H1 (cell line): ENCODE measurements around the gene ZNG1A. TPM values are rescaled to one million over a fixed set of nuclear protein-coding genes. Genes with fewer than 3 reads are reported as not detected.
"Not testable (repeated sequence)": the region's sequence is repeated elsewhere in the genome, so short reads cannot be mapped to it uniquely, and the experiment has no call there.

ENCODE experiments used
- CTCF ChIA-PET: fragments of 300-600 bp; sonication (Branson Sonifier 250); formaldehyde crosslinking; loops from one replicate; lab custom pipeline; 2021; ENCODE audit not compliant: partially characterized antibody; lab: Charles Lee
- POLR2A ChIA-PET: fragments of 300-600 bp; sonication (Branson Sonifier 250); formaldehyde crosslinking; loops from one replicate; lab custom pipeline; 2021; ENCODE audit warnings: inconsistent platforms; ENCODE audit not compliant: partially characterized antibody; lab: Charles Lee
- DNase-seq, 2 experiments: peaks; one replicate each; pipeline versions ENCODE4 v3.0.0 to v3.0.0-alpha.2; 2010 to 2022; ENCODE audit warnings: low spot score in 2 of 2, low read depth in 1 of 2, mixed read lengths in 1 of 2
- FAIRE-seq: peaks from 2 replicates; lab custom pipeline; 2011; peaks lifted over from hg19 to GRCh38; lab: Jason Lieb, UNC
- H2AFZ ChIP-seq: 2 replicates; pipeline ENCODE4 v1.8.1; 2012; ENCODE audit warnings: low read length, inconsistent platforms
- H2AK5ac ChIP-seq: 2 replicates; pipeline ENCODE4 v1.6.1; 2013; ENCODE audit warnings: low read depth, low read length
- H2BK120ac ChIP-seq: replicated peaks from 2 replicates; pipeline ENCODE3; 2013; ENCODE audit warnings: low read depth, low read length, inconsistent platforms
- H2BK12ac ChIP-seq: 2 replicates; pipeline ENCODE4 v1.6.1; 2013; ENCODE audit warnings: low read depth, low read length
- H2BK15ac ChIP-seq: 2 replicates; pipeline ENCODE4 v1.6.1; 2013; ENCODE audit warnings: low read length
- H2BK20ac ChIP-seq: 2 replicates; pipeline ENCODE4 v1.6.1; 2013; ENCODE audit warnings: low read length
- H2BK5ac ChIP-seq: 2 replicates; pipeline ENCODE4 v1.6.1; 2013; ENCODE audit warnings: low read depth, low read length
- H3K14ac ChIP-seq: 2 replicates; pipeline ENCODE4 v1.6.1; 2013; ENCODE audit warnings: inconsistent platforms; ENCODE audit not compliant: insufficient read length
- H3K18ac ChIP-seq: 2 replicates; pipeline ENCODE4 v1.6.1; 2013; ENCODE audit warnings: low read length; ENCODE audit errors: extremely low read depth
- H3K23ac ChIP-seq: 2 replicates; pipeline ENCODE4 v1.6.1; 2013; ENCODE audit warnings: inconsistent platforms; ENCODE audit not compliant: insufficient read length
- H3K23me2 ChIP-seq: 2 replicates; pipeline ENCODE4 v1.6.1; 2013; ENCODE audit warnings: low read depth, low read length
- H3K27ac ChIP-seq: 2 replicates; pipeline ENCODE4 v1.6.1; 2011; ENCODE audit warnings: low read depth, low read length, inconsistent platforms
- H3K27me3 ChIP-seq, 4 experiments: replicated peaks in 1 of 4; 1 replicate in 1 of 4; 2 replicates in 3 of 4; pipeline versions ENCODE4 v1.6.1 to v1.8.1; 2011 to 2013; ENCODE audit warnings: low read length in 3 of 4, mild to moderate bottlenecking in 3 of 4, inconsistent platforms in 2 of 4, mixed read lengths in 2 of 4, moderate library complexity in 1 of 4; ENCODE audit not compliant: control insufficient read depth in 3 of 4, insufficient read depth in 3 of 4; ENCODE audit errors: extremely low read depth in 1 of 4
- H3K36me3 ChIP-seq, 4 experiments: 2 replicates each; pipeline versions ENCODE4 v1.6.1 to v1.8.1; 2011 to 2013; ENCODE audit warnings: mild to moderate bottlenecking in 4 of 4, low read length in 3 of 4, moderate library complexity in 2 of 4, control low read depth in 1 of 4, inconsistent platforms in 1 of 4; ENCODE audit not compliant: insufficient read depth in 4 of 4, control insufficient read depth in 2 of 4
- H3K4ac ChIP-seq: replicated peaks from 2 replicates; pipeline ENCODE3; 2013; ENCODE audit warnings: low read length, low read depth, mixed read lengths, inconsistent platforms; ENCODE audit not compliant: insufficient read length
- H3K4me1 ChIP-seq, 4 experiments: replicated peaks in 1 of 4; 1 replicate in 1 of 4; 2 replicates in 3 of 4; pipeline versions ENCODE4 v1.6.1 to v1.8.1; 2011 to 2013; ENCODE audit warnings: low read length in 3 of 4, inconsistent platforms in 2 of 4, mixed read lengths in 1 of 4; ENCODE audit not compliant: insufficient read depth in 4 of 4, control insufficient read depth in 3 of 4
- H3K4me2 ChIP-seq, 2 experiments: 2 replicates each; pipeline versions ENCODE4 v1.6.1 to v1.8.1; 2011 to 2013; ENCODE audit warnings: low read depth in 2 of 2, low read length in 2 of 2, control low read depth in 1 of 2, inconsistent platforms in 1 of 2, mild to moderate bottlenecking in 1 of 2; ENCODE audit not compliant: insufficient read depth in 1 of 2
- H3K4me3 ChIP-seq, 4 experiments: fragments of 200-600, 300-600 bp in 1 of 4; sonication (generic), shearing (Covaris generic), sonication (Bioruptor Twin) in 1 of 4; 2 replicates each; pipeline versions ENCODE4 v1.5.1 to v1.8.1; 2011 to 2016; ENCODE audit warnings: low read length in 4 of 4, low read depth in 3 of 4, control low read depth in 2 of 4, inconsistent platforms in 2 of 4, mild to moderate bottlenecking in 2 of 4, mixed read lengths in 1 of 4, moderate library complexity in 1 of 4; ENCODE audit not compliant: insufficient read depth in 2 of 4; ENCODE audit errors: extremely low read depth in 1 of 4
- H3K56ac ChIP-seq: replicated peaks from 2 replicates; pipeline ENCODE3; 2013; ENCODE audit warnings: low read depth, mild to moderate bottlenecking, mixed read lengths, low read length, inconsistent platforms; ENCODE audit not compliant: insufficient read length
- H3K79me1 ChIP-seq: 2 replicates; pipeline ENCODE4 v1.6.1; 2013; ENCODE audit warnings: low read depth, low read length, control low read depth
- H3K79me2 ChIP-seq, 2 experiments: 2 replicates each; pipeline versions ENCODE4 v1.6.1 to v1.8.1; 2012 to 2013; ENCODE audit warnings: low read length in 2 of 2, mild to moderate bottlenecking in 2 of 2, inconsistent platforms in 1 of 2; ENCODE audit not compliant: insufficient read depth in 2 of 2, control insufficient read depth in 1 of 2
- H3K9ac ChIP-seq, 4 experiments: replicated peaks in 1 of 4; 1 replicate in 1 of 4; 2 replicates in 3 of 4; pipeline versions ENCODE4 v1.6.1 to v1.8.1; 2011 to 2013; ENCODE audit warnings: low read depth in 3 of 4, low read length in 3 of 4, control low read depth in 2 of 4, mild to moderate bottlenecking in 2 of 4, moderate library complexity in 2 of 4, inconsistent platforms in 1 of 4; ENCODE audit errors: extremely low read depth in 1 of 4
- H3K9me3 ChIP-seq, 2 experiments: 2 replicates each; pipeline versions ENCODE4 v1.6.1 to v1.8.1; 2012 to 2013; ENCODE audit warnings: mild to moderate bottlenecking in 2 of 2, moderate library complexity in 2 of 2, control low read depth in 1 of 2, inconsistent platforms in 1 of 2, low read depth in 1 of 2, low read length in 1 of 2, mixed read lengths in 1 of 2; ENCODE audit not compliant: insufficient read depth in 2 of 2
- H4K20me1 ChIP-seq, 2 experiments: replicated peaks in 1 of 2; 2 replicates each; pipeline versions ENCODE3 to v1.8.1; 2011 to 2013; ENCODE audit warnings: inconsistent platforms in 2 of 2, low read length in 2 of 2, mild to moderate bottlenecking in 1 of 2; ENCODE audit not compliant: insufficient read depth in 2 of 2, control insufficient read depth in 1 of 2
- H4K5ac ChIP-seq: 2 replicates; pipeline ENCODE4 v1.6.1; 2013; ENCODE audit warnings: low read length, low read depth, mixed read lengths, inconsistent platforms; ENCODE audit not compliant: insufficient read length
- H4K8ac ChIP-seq: 2 replicates; pipeline ENCODE4 v1.8.0; 2013; ENCODE audit warnings: mild to moderate bottlenecking, moderate library complexity, low read length, inconsistent platforms; ENCODE audit not compliant: insufficient read depth; ENCODE audit errors: extremely low read depth
- H4K91ac ChIP-seq: replicated peaks from 2 replicates; pipeline ENCODE3; 2013; ENCODE audit warnings: low read length, mixed read lengths, inconsistent platforms; ENCODE audit not compliant: insufficient read length
- EZH2 ChIP-seq: fragments of 200-600 bp; sonication (generic); IDR thresholded peaks from 2 replicates; pipeline ENCODE4 v1.7.1; 2012; ENCODE audit warnings: low read depth, mild to moderate bottlenecking, moderate library complexity, low read length, inconsistent platforms; ENCODE audit not compliant: severe bottlenecking
- KDM4A ChIP-seq: IDR thresholded peaks from one replicate; pipeline ENCODE4 v1.7.1; 2012; ENCODE audit warnings: low read depth, mild to moderate bottlenecking, moderate library complexity, low read length, inconsistent platforms; ENCODE audit not compliant: severe bottlenecking
- RNF2 ChIP-seq: fragments of 200-900, 300-1000 bp; sonication (generic); IDR thresholded peaks from 2 replicates; pipeline ENCODE4 v1.7.1; 2016; ENCODE audit warnings: borderline replicate concordance, low read depth, mild to moderate bottlenecking, antibody characterized with exemption, low read length; ENCODE audit not compliant: poor library complexity, severe bottlenecking; ENCODE audit errors: missing control alignments
- SUZ12 ChIP-seq: fragments of 200-600 bp; sonication (generic); IDR thresholded peaks from 2 replicates; pipeline ENCODE4 v1.6.1; 2012; ENCODE audit warnings: mild to moderate bottlenecking, inconsistent platforms, low read length, moderate library complexity, mixed read lengths
- WGBS, 2 experiments: shearing (Covaris generic) in 1 of 2; methylation state at CpG; one replicate each; pipeline versions ENCODE4 v1.1.6 to v1.1.7; 2013 to 2015; ENCODE audit warnings: low lambda C conversion rate in 2 of 2, mixed read lengths in 2 of 2, inconsistent platforms in 1 of 2, low coverage in 1 of 2, missing lambda C conversion rate in 1 of 2; ENCODE audit not compliant: insufficient replicate concordance in 2 of 2, insufficient coverage in 1 of 2, insufficient read length in 1 of 2; ENCODE audit errors: extremely low coverage in 1 of 2, missing lambda C conversion rate in 1 of 2; 5-methylcytosine and 5-hydroxymethylcytosine counted together
- polyA plus RNA-seq, 7 experiments: library from polyadenylated mRNA; depleted of rRNA in 3 of 7; stranded (reverse) in 5 of 7; unstranded in 2 of 7; fragments of >200 nt in 5 of 7; fragments of 200-250 nt in 2 of 7; gene quantifications; 1 replicate in 5 of 7; 2 replicates in 1 of 7; 4 replicates in 1 of 7; pipeline versions ENCODE4 v1.2.1 to v1.2.3, GENCODE V29; 2011 to 2013; ENCODE audit warnings: missing spikeins in 2 of 7, mixed read lengths in 2 of 7
- total RNA-seq: library from RNA; stranded (reverse); fragmentation: NEBNext Ultra II Directional; extraction: Animal tissue kit (Norgen Biotek cat#: 25700); gene quantifications from 2 replicates; pipeline ENCODE4 v1.2.1, GENCODE V29; 2021

ZNG1A gene
- total and polyA plus RNA-seq, 2 of the 8 experiments (the other 6 are each of a cell fraction or from before 2014, with no cell fraction given): 18.2 to 46.5 TPM

DNA sequence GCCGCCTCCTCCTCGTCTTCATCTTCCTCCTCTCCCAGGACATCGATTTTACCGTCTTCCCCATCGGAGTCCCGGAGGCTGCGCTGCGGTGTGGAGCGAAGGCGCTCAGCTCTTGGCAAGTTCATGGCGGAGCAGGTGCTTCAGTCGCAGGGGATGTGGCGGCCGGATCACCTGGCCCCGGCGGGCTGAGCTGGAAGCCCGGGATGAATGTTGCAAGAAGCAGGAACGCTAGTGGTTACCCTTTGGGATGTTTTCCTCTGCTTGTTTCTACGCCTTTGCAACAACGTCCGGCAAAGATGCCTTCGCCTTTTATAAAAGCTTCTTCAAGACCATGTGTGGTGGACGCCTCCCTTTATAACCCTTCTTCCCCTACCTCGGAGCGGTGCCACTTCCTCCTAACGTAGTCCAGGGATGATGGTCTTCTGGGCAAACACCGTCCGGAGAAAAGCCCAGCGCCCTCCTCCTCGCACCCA is 60.8 kb downstream of the ZNG1A start, which contains the start of gene FOXD4:
FOXD4 (minus strand) TSS at position 423 of the 473 bp plus-strand sequence; CDS start at position 125, 298 bp downstream.
- H2BK12ac ChIP-seq, H4K91ac ChIP-seq, H2BK15ac ChIP-seq, H4K8ac ChIP-seq, H4K20me1 ChIP-seq, H3K9ac ChIP-seq, H3K23me2 ChIP-seq, H2BK120ac ChIP-seq, H3K36me3 ChIP-seq, H2BK20ac ChIP-seq, H3K23ac ChIP-seq, H2AFZ ChIP-seq, CTCF ChIA-PET, H3K56ac ChIP-seq, FAIRE-seq, H3K18ac ChIP-seq, H4K5ac ChIP-seq, H2BK5ac ChIP-seq, H3K4me1 ChIP-seq, H3K14ac ChIP-seq, H3K79me1 ChIP-seq, POLR2A ChIA-PET, H3K79me2 ChIP-seq, H2AK5ac ChIP-seq, H3K4ac ChIP-seq, H3K9me3 ChIP-seq, H3K27ac ChIP-seq: not testable (repeated sequence)
- TF ChIP-seq RNF2 (peak; percentile 12), SUZ12 (peak; percentile 61), EZH2 (peak; percentile 46), KDM4A (peak; percentile 44)
- peak in 1 of 2 experiments; percentile 66 for DNase-seq
- Histone ChIP-seq H3K4me3 (peak within 1 kb of the TSS; percentile 14 to 52 (median 23); a peak in 6 of 8 replicates), H3K4me2 (peak within 1 kb of the TSS; percentile 71 to 75), H3K27me3 (peaks cover 25 to 53% (median 42%) of the 10 kb centered on the region in 4 experiments; a peak in 6 of 7 replicates)
- WGBS, 2 experiments: 5% methylated on average over 17 of the region's 30 CpGs; no CpG with 5 or more reads in 1 of the 2 experiments
